Dermis lymphatic vessel endothelial cell (primary cell): ENCODE results near the gene SLC26A4. TPM values are rescaled to one million over a fixed set of nuclear protein-coding genes. Genes with fewer than 3 reads are reported as not detected.

Experiments
- total RNA-seq: library from RNA; depleted of rRNA; stranded (reverse); fragments of >200 nt; gene quantifications from 2 replicates; pipeline ENCODE4 v1.2.1, GENCODE V29; 2014

Gene SLC26A4
- 3.4 and 4.9 TPM in 2 replicates for total RNA-seq

DNA sequence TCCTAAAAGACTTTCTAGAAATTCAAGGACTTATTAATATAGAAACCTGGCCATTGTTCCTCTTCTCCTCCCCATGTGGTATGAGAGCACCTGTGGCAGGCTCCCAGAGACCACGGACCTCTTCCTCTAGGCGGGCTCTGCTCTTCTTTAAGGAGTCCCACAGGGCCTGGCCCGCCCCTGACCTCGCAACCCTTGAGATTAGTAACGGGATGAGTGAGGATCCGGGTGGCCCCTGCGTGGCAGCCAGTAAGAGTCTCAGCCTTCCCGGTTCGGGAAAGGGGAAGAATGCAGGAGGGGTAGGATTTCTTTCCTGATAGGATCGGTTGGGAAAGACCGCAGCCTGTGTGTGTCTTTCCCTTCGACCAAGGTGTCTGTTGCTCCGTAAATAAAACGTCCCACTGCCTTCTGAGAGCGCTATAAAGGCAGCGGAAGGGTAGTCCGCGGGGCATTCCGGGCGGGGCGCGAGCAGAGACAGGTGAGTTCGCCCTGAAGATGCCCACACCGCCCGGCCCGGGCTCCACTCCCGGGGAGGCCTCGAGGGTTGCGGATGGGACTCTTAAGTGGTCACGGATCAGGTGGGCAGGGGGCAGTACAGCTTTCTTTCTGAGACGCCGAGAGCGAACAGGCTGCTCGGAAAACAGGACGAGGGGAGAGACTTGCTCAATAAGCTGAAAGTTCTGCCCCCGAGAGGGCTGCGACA is at the start of gene SLC26A4:
Gene SLC26A4, plus strand, starts transcription at position 448 of the 700 bp plus-strand sequence. CDS start 814 bp downstream, outside the sequence.

GRCh38 chr7:107743567-107744344 is 83.1 kb downstream of the SLC26A4 start, which contains the start of gene CBLL1:
Gene CBLL1, plus strand, starts transcription at chr7:107744142. Its CDS starts 22 bp downstream, at chr7:107744164.

Other genes with a start within 250 kb of the SLC26A4 start
- gene GPR22, start 190.8 kb upstream of the SLC26A4 start, total RNA-seq: not detected in 2 replicates
- 19.0 and 26.4 TPM in 2 replicates for gene COG5, start 96.9 kb upstream of the SLC26A4 start, total RNA-seq
- 2.9 and 4.4 TPM in 2 replicates for gene DUS4L, start 96.9 kb upstream of the SLC26A4 start, total RNA-seq
- 74.1 and 79.2 TPM in 2 replicates for gene BCAP29, start 80.6 kb upstream of the SLC26A4 start, total RNA-seq
- gene CBLL1, start 83.3 kb downstream of the SLC26A4 start, total RNA-seq: 10.2 and 17.5 TPM in 2 replicates
- gene SLC26A3, start 142.4 kb downstream of the SLC26A4 start, total RNA-seq: not detected in 2 replicates
- gene DLD, start 230.4 kb downstream of the SLC26A4 start, total RNA-seq: 48.0 and 56.1 TPM in 2 replicates